Stimulated activated CD8-positive, alpha-beta memory T cell treated with anti-CD3 and anti-CD28 coated beads, Interleukin-15, amount 100 ng/mL, for 24 hours (primary cell): Measurements from ENCODE around the gene HSF4.

ENCODE experiments used
- DNase-seq: peaks from one replicate; pipeline ENCODE4 v3.0.0-alpha.2; 2020; ENCODE audit warnings: low read depth

The HSF4 gene

DNA sequence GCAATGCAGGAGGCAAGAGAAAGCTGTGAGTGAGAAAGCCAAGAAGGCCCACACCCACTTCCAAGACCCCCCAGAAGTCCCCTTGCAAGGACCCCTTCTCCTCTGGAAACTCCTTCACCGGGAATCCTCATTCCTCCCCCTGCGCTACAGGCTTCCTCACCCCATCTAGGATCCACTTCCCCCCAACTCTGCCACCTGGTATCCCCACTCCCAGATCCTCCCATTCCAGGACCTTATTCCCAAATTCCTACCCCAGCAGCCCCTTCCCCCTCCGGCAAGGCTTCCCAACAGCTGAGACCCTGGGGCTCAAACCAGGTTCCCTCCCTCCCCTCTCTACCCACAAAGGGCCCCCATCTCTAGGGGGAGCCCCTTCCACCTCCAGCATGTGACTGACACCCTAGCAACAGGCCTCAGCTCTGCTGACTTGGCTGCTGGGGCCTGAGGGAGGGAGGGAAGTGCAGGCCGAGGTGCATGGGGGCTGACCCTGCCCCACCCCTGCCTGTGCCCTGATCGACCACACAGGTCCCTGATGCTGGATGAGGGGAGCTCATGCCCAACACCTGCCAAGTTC lies 2.1 kb downstream of the HSF4 start:
- DNase-seq: no peak

- DNase-seq: no peak
Measured at GRCh38 chr16:67167588-67167987, 3.0 kb downstream of the HSF4 start.

GRCh38 chr16:67169011-67169451 lies 4.5 kb downstream of the HSF4 start:
- no peak for DNase-seq

DNA sequence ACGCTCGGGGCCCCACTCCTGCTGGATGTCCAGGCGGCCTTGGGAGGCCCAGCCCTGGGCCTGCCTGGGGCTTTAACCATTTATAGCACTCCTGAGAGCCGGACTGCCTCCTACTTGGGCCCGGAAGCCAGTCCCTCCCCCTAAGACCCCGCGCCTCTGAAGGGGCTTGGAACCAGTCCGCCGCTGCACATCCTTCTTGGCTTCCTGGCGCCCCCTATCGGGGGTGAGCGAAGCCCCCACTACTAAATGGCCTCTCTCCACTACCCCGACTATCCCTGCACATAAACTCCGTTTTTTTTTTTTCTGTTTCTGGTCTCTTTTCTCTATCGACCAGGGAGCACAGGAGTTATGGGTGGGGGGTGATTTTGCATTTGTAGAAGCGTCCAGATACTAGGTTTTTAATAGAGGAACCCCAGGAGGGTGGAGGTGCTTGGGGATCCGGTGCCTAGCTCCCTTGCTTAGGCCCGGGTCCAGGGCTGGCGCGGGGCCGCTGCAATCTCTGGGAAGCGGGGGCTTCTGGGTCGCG lies 5.2 kb downstream of the HSF4 start:
- no peak for DNase-seq

DNA sequence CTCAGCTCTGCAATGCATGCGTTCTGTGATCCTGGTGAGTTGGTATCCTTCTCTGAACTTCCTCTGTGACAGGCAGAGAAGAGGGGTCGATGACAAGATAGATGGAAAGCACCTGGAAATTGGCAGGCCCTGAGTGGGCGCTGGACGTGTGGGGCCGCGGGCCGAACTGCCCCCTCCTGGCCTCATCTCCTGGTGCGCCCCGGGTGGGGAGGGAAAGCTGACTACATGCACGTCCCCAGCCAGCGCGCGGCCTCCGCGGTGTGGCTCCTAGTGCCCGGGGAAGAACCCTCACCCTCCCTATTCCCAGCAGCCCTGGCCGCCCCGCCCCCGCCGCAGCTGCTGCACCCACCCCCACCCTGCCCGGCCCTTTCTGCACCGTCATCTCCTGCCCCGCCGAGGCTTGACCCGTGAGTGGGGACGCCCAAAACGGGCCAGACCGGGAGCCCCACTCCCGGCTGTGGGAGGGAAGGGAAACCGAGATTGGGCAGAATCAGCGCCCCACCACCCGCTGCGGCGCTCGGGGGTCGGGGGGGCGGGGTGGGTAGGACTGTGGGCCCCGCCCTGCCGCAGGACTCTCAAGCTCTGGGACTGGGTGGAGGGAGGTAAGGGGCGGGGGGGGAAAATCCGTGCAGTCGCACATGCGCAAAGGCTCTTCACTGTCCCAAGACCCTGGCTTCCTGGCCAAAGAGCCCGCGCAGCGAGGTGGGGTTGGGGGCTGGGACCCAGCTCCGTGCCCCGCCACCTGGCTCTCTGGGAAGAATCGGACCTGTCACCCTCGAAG lies 5.8 kb downstream of the HSF4 start, which contains the start of gene NOL3:
NOL3 (plus strand) TSS at position 371 of the 781 bp plus-strand sequence.
- no peak for DNase-seq

DNA sequence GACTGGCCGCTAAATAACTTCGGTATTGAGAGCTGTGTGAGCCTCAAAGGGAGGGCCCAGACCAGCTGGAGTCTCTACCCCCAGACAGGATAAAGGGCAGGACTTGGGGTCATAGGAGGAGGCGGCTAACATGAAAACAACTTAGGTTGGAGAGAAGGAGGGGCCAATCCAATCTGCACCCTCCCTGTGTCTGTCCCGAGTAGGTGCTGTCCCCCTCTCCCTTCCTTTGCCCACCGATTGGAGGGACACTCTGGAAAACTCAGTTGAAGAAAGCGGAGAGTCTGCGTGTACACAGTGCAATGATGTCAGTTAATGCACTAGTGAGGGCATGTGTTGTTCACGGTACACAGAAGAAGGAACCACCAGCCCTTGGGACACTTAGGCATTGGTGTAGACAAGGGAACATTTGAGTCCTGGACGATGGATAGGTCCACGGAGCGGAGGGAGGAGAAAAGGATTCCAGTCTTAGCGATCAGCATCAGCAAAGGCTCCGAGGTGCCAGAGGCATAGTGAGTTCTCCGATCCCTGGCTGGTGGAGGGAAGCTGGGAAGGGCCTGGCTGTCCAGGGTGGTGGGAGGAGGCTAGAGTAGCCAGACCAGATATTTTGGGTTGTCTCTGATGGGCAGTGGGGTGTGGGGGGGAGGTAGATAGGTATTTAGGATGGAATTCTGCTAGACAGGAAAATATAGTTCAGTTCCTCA lies 6.6 kb downstream of the HSF4 start:
- DNase-seq: no peak

GRCh38 chr16:67173323-67173722 lies 8.8 kb downstream of the HSF4 start:
- no peak for DNase-seq

DNA sequence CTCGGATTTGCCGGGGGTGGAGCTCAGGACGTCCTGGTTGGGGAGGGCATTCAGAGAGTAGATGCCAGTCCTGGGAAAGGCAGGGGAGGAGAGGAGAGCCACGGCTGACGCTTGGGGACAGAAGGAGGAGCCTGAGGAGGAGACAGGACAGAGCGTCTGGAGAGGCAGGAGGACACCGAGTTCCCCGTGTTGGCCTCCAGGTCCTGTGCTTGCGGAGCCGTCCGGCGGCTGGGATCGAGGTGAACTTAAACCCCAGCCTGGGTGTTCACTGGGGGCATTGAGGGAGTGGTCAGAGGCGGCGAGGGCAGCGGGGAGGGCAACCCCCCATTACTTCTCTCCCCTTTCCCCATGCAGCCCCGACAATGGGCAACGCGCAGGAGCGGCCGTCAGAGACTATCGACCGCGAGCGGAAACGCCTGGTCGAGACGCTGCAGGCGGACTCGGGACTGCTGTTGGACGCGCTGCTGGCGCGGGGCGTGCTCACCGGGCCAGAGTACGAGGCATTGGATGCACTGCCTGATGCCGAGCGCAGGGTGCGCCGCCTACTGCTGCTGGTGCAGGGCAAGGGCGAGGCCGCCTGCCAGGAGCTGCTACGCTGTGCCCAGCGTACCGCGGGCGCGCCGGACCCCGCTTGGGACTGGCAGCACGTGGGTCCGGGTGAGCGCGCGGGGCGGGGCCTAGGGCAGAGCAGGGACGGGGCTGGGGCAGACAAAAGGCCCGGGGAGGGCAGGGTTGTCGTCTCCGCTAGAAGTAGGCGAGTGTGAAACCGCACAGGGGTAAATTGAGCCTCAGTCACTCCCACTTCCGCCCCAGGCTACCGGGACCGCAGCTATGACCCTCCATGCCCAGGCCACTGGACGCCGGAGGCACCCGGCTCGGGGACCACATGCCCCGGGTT lies 9.5 kb downstream of the HSF4 start:
- no peak for DNase-seq

GRCh38 chr16:67174706-67175231 lies 10.2 kb downstream of the HSF4 start:
- no peak for DNase-seq

DNA sequence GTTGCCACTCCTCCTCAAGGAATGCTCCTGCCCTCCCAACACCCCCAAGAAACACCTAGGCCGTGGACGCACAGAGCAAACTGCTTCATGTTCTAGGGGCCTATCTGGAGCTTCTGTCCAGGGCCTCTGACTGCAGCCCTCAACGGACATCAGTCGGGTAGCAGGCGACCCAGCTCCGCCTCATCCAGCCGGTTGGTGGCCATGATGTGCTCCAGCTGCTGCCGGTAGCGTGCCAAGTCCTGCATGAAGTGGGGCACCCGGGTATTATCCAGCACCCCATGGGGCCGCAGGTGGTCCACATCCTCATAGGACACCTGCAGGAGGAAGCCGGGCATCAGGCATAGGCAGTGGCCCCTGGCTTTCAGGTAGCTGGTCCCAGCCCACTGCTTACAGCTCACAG lies 12.1 kb downstream of the HSF4 start:
- DNase-seq: no peak

DNA sequence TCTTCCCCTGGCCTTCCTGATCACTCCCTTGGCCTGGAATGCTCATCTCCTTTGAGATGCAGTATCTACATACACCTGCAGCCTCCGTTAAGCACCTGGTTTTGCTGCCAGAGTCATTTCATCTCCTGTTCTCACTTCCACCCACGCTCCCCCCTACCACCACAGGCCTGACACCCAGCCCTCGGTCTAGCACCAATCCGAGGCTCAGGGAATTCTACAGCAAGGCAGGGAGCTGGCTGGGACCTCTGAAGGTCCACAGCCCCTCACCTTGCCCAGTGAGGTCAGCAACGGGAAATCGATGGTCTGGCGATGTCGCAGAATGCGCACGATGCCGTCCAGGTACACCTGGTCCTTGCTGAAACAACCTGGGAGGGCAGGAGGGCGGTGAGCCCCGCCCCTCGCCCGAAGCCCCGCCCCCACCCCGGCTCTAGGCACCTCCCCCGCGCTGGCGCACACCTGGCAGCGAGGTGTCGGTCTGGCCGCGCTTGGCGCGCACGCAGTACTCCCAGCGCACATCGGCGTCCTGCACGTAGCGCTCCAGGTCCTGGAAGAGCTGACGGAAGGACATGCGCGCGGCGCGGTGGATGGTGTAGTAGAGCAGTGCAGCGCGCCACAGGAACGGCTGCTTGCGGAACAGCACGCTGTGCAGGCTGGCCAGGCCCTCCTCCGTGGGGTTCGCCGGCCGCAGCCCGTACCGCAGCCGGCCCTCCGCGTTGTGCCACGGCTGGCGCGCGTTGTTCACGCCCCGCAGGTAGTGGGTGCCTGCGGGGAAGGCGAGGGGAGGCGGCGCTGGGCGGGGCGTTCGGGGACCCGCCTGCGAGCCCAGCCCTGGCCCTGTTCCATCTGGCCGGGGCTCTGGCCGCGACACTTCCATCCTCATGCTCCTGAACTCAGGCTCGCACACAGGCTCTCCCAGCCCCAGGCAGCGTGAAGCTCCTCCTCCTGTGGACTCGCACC lies 13.5 kb downstream of the HSF4 start:
- DNase-seq: no peak

DNA sequence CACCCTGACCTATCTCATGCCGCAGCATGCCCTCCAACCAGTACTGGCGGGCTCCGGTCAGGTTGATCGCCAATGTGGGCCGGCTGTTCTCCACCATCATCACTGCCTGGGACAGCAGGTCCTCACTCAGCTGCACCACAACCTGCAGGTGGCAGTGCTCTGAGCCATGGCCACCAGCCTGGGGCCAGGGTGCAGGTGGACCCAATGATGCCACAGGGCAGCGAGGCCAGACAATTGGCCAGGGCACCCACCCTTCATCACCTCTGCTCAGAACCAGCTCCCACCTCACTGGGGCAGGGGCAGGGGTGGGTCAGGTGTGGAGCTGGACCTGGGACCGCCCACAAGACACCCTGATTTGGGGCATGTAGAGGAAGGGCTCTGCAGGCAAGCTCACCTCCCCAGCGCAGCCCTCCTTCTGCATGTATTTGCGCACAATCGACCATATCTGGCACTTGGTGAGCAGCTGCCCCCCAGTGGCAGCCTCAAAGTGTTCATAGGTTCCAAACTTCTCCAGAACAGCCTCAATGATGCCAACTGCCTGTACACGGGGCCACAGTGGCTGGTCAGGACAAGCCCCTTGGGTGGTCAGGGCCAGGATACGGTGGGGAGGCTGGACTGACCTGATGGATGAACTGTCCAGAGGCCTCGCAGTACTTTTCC lies 15.0 kb downstream of the HSF4 start:
- DNase-seq: no peak

DNA sequence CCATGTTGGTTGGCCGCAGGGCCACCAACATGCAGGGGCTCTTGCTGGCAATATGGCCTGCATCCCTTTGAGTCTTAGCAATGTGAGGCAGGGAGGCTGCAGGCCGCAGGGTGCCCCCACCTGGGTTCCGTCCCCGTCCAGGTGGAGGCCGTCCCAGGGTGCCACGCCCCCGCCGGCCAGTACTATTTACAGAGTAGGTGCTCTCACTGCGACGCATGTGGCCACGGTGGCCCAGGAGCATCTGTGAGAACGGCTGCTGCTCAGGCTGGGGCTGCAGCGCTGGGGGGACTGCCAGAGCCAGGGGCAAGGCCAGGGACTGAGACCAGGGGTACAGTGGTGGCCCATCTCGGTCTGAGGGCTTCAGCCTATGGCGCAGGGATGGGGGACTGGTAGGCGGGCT lies 15.6 kb downstream of the HSF4 start:
- DNase-seq: no peak

DNA sequence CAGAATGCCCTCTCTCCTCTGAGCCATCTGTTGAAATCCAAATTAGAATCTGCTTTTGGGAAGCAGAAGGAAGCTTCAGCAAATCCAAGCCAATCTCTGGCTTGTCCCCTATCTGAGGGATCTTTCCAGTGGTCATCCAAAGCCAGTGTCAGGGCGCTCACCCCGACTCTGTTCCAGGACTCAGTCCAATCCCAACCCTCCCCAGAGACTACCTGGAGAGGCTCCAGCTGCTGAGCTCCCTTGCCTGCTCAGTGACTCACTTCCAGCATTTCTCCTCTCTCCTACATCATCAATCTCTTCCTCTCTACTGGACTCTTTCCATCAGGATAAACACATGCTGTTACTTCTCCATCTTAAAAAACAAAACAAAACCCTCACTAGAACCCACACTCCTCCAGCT lies 16.8 kb downstream of the HSF4 start:
- DNase-seq: no peak

DNA sequence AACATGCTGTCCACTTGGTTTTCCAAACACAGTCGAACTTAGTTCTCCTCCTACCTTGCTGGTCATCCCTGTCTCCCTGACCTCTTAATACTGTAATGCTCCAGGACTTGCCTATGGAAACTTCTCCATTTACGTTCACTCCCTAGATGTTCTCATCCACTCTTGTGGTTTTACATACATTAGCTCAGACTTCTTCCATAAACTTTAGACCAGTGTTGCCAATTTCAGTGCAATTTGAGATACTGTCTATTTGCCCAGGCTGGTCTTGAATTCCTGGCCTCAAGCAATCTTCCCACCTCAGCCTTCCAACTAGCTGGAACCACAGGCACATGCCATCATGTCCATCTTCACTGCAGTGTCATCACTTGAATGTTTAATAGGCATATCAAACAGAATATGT lies 17.7 kb downstream of the HSF4 start:
- DNase-seq: no peak

GRCh38 chr16:67183284-67183626 lies 18.7 kb downstream of the HSF4 start:
- no peak for DNase-seq

DNA sequence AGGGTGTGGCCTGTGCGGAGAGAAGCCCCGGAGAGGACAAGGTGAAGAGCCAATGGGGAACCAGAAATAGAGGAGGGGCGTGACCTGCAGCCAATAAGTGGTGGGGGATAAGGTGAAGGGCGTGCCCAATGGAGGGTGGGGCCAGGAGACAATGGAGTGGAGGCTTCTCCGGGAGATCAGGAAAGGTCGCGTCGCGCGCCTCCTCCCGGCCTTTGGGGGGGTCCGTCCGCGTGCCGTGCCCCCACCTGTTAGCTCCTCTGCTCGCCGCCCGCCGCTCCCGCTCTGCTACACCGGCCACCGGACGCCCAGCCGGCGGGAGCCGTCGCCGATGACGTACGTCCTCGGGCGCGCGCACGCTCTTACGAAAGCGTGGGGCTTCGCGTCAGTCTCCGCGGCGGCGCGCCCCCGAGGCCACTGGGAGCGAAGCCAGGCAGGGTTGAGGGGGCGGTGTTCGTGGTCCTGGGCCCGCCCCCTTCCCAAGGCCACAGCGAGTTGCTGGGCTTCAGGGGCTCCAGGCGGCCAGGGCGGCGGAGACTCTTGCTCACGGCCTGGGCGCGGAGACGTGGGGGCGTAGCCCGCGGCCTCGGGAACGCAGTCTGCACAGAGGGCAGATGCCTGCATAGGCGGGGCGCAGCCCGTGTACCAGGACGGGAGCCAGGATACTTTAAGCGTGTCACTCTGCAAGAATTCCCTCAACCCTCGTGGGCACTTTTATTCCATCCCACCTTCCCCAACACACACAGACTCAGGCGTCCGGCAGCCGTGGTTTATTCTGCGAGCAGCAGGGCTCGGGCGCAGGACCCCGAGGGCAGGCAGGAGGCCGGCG lies 19.3 kb downstream of the HSF4 start, which contains the start of gene MATCAP1:
MATCAP1 (minus strand) TSS at position 337 of the 826 bp plus-strand sequence. CDS start 3,353 bp downstream, outside the sequence.
- peak; percentile 82 for DNase-seq

DNA sequence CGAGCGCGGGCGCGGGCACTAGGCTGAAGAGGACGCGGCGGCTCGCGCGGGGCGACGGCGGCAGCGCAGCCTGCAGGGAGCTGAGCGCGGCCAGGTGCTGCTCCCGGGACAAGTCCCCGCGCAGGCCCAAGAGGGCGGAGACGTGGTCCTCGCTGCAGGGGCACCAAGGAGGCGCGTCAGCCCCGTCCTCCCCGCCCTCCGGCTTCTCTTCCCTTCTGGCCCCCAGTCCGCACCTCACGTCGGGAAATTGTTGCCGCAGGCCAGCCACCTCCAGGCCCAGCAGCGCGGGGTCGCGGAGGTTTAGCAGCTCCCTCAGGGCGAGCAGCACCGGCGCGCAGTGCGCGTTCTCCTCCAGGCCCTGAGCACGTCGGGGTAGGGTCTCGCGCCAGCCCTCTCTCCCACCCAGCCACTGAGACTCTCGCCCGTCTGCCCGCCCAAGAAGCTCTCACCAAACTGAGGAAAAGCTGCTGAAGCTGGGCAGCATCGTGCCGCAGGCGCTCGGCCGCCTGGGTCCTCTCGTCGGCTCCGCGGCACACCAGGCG lies 20.0 kb downstream of the HSF4 start:
- no peak for DNase-seq
